HEK293 (cell line): ENCODE results near the gene ZNF436.

Experiments
- CTCF ChIP-seq: fragments of 450-650 bp; formaldehyde crosslinking; IDR thresholded peaks from 2 replicates; pipeline ENCODE4 v1.5.1; 2016; ENCODE audit warnings: missing biosample characterization, missing genetic modification characterization
- FEZF1 ChIP-seq: fragments of 450-650 bp; formaldehyde crosslinking; IDR thresholded peaks from 2 replicates; pipeline ENCODE4 v1.5.1; 2016; ENCODE audit warnings: missing biosample characterization, missing genetic modification characterization
- KLF16 ChIP-seq: fragments of 450-650 bp; formaldehyde crosslinking; IDR thresholded peaks from 2 replicates; pipeline ENCODE4 v1.5.1; 2017; ENCODE audit warnings: missing biosample characterization, missing genetic modification characterization
- KLF8 ChIP-seq: fragments of 450-650 bp; formaldehyde crosslinking; IDR thresholded peaks from 2 replicates; pipeline ENCODE4 v1.5.1; 2016; ENCODE audit warnings: missing biosample characterization, missing genetic modification characterization
- OVOL3 ChIP-seq: fragments of 450-650 bp; formaldehyde crosslinking; IDR thresholded peaks from 2 replicates; pipeline ENCODE4 v1.5.1; 2016; ENCODE audit warnings: missing biosample characterization, missing genetic modification characterization
- PRDM2 ChIP-seq: fragments of 450-650 bp; formaldehyde crosslinking; IDR thresholded peaks from 2 replicates; pipeline ENCODE4 v1.5.1; 2016; ENCODE audit warnings: missing biosample characterization, missing genetic modification characterization, borderline replicate concordance
- REPIN1 ChIP-seq: fragments of 450-650 bp; formaldehyde crosslinking; IDR thresholded peaks from 2 replicates; pipeline ENCODE4 v1.5.1; 2017; ENCODE audit warnings: missing biosample characterization, missing genetic modification characterization, low read depth
- SCRT1 ChIP-seq: fragments of 450-650 bp; formaldehyde crosslinking; IDR thresholded peaks from 2 replicates; pipeline ENCODE4 v1.5.1; 2016; ENCODE audit warnings: missing biosample characterization, missing genetic modification characterization, borderline replicate concordance
- SP7 ChIP-seq: fragments of 450-650 bp; formaldehyde crosslinking; IDR thresholded peaks from 2 replicates; pipeline ENCODE4 v1.5.1; 2016; ENCODE audit warnings: missing biosample characterization, missing genetic modification characterization
- ZBTB20 ChIP-seq: fragments of 450-650 bp; formaldehyde crosslinking; IDR thresholded peaks from 2 replicates; pipeline ENCODE4 v1.5.1; 2016; ENCODE audit warnings: missing biosample characterization, missing genetic modification characterization
- ZBTB44 ChIP-seq: fragments of 450-650 bp; IDR thresholded peaks from 2 replicates; pipeline ENCODE4 v1.5.1; 2018; ENCODE audit warnings: missing biosample characterization, mild to moderate bottlenecking, missing genetic modification characterization
- ZBTB7A ChIP-seq: fragments of 450-650 bp; formaldehyde crosslinking; IDR thresholded peaks from 2 replicates; pipeline ENCODE4 v1.5.1; 2016; ENCODE audit warnings: low read depth, missing biosample characterization, missing genetic modification characterization
- ZFHX2 ChIP-seq: fragments of 450-650 bp; formaldehyde crosslinking; conservative IDR thresholded peaks from 2 replicates; pipeline ENCODE4 v1.5.1; 2016; ENCODE audit warnings: missing biosample characterization, missing genetic modification characterization
- ZNF112 ChIP-seq: fragments of 450-650 bp; formaldehyde crosslinking; IDR thresholded peaks from 2 replicates; pipeline ENCODE4 v1.5.0; 2017; ENCODE audit warnings: missing biosample characterization, missing genetic modification characterization
- ZNF114 ChIP-seq: fragments of 450-650 bp; formaldehyde crosslinking; IDR thresholded peaks from 2 replicates; pipeline ENCODE4 v1.5.0; 2017; ENCODE audit warnings: missing biosample characterization, missing genetic modification characterization
- ZNF16 ChIP-seq: fragments of 450-650 bp; formaldehyde crosslinking; IDR thresholded peaks from 2 replicates; pipeline ENCODE4 v1.5.1; 2016; ENCODE audit warnings: low read depth, missing biosample characterization, missing genetic modification characterization
- ZNF221 ChIP-seq: fragments of 450-650 bp; formaldehyde crosslinking; IDR thresholded peaks from 2 replicates; pipeline ENCODE4 v1.5.1; 2017; ENCODE audit warnings: missing biosample characterization, missing genetic modification characterization, borderline replicate concordance
- ZNF341 ChIP-seq: fragments of 450-650 bp; formaldehyde crosslinking; IDR thresholded peaks from 2 replicates; pipeline ENCODE4; 2016; ENCODE audit warnings: low read depth, missing biosample characterization, missing genetic modification characterization
- ZNF404 ChIP-seq: fragments of 450-650 bp; formaldehyde crosslinking; IDR thresholded peaks from 2 replicates; pipeline ENCODE4 v1.5.1; 2017; ENCODE audit warnings: missing biosample characterization, missing genetic modification characterization
- ZNF548 ChIP-seq: fragments of 450-650 bp; formaldehyde crosslinking; IDR thresholded peaks from 2 replicates; pipeline ENCODE4 v1.5.1; 2016; ENCODE audit warnings: missing biosample characterization, missing genetic modification characterization
- ZNF707 ChIP-seq: fragments of 450-650 bp; formaldehyde crosslinking; IDR thresholded peaks from 2 replicates; pipeline ENCODE4 v1.5.1; 2016; ENCODE audit warnings: missing biosample characterization, missing genetic modification characterization
- ZNF76 ChIP-seq: fragments of 450-650 bp; formaldehyde crosslinking; IDR thresholded peaks from 2 replicates; pipeline ENCODE4; 2016; ENCODE audit warnings: low read depth, missing biosample characterization, missing genetic modification characterization, borderline replicate concordance
- ZNF768 ChIP-seq: fragments of 450-650 bp; formaldehyde crosslinking; IDR thresholded peaks from 2 replicates; pipeline ENCODE4 v1.5.1; 2018; ENCODE audit warnings: missing biosample characterization, mild to moderate bottlenecking, missing genetic modification characterization
- ZNF776 ChIP-seq: fragments of 450-650 bp; formaldehyde crosslinking; IDR thresholded peaks from 2 replicates; pipeline ENCODE4 v1.5.0; 2017; ENCODE audit warnings: missing biosample characterization, missing genetic modification characterization, borderline replicate concordance
- ZNF785 ChIP-seq: fragments of 450-650 bp; formaldehyde crosslinking; IDR thresholded peaks from 2 replicates; pipeline ENCODE4 v1.5.1; 2016; ENCODE audit warnings: missing biosample characterization, missing genetic modification characterization
- ZNF792 ChIP-seq: fragments of 450-650 bp; formaldehyde crosslinking; IDR thresholded peaks from 2 replicates; pipeline ENCODE4 v1.5.1; 2016; ENCODE audit warnings: missing biosample characterization, missing genetic modification characterization
- ZSCAN18 ChIP-seq: fragments of 450-650 bp; formaldehyde crosslinking; IDR thresholded peaks from 2 replicates; pipeline ENCODE4 v1.5.1; 2016; ENCODE audit warnings: missing biosample characterization, missing genetic modification characterization
- TF ChIP-seq, protein P1 (sequence below): IDR thresholded peaks from 2 replicates; pipeline ENCODE4 v1.6.1; 2011; ENCODE audit warnings: mild to moderate bottlenecking, low read depth, low read length, borderline replicate concordance

Gene ZNF436

DNA sequence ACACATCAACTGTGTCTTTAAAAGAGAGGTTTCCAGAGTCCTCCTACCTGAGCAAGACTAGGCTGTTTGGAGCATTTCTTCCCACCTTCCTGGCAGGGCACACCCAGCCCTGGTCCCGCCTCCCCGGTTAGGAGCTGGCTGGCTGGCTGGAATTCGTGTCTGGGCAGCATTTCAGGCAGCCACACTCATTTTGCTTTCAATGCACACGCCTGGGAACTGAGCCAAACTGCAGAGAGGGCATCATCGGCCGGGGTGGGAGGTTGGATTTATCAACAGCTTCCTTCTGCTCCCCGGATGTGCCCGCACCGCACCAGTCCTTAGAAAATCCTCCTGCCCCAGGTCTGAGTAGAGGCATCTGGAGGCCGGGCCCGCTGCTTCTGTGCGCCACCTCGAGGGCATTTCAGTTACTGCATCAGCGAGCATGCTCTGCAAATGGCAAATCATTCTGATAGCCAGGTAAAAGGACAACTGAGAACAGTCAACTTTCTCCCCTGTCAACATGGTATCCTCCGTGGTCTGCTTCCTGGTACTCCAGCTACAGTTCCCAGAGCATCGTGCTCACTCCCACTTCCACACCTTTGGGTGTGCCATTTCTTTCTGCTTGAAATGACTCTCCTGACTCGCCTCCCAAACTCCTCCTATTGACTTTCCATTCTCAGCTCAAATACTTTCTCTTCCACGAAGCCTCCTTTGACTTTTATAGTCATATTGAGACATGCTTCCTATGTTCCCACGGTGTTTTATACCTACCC lies 34.3 kb upstream of the ZNF436 start (continued):
- TF ChIP-seq ZNF114 (tag by site-specific recombination) (no peak), ZNF768 (no peak), ZNF404 (tag by site-specific recombination) (no peak), ZNF221 (tag by site-specific recombination) (no peak), ZNF548 (tag by site-specific recombination) (no peak), KLF8 (tag by site-specific recombination) (peak; percentile 45), ZSCAN18 (tag by site-specific recombination) (no peak), PRDM2 (tag by site-specific recombination) (no peak), ZNF707 (tag by site-specific recombination) (no peak), REPIN1 (no peak), ZBTB20 (tag by site-specific recombination) (peak; percentile 87), ZFHX2 (peak; percentile 32; the same call in 1 of the 2 replicates), OVOL3 (tag by site-specific recombination) (no peak), ZNF341 (tag by site-specific recombination) (peak; percentile 98), ZNF16 (tag by site-specific recombination) (no peak), ZBTB44 (tag by site-specific recombination) (peak; percentile 98), ZNF792 (tag by site-specific recombination) (no peak), ZNF112 (tag by site-specific recombination) (no peak), ZNF776 (tag by site-specific recombination) (no peak), SCRT1 (tag by site-specific recombination) (no peak), KLF16 (tag by site-specific recombination) (peak; percentile 18; the same call in 1 of the 2 replicates), SP7 (peak; percentile 85), CTCF (tag by site-specific recombination) (peak; percentile 96), ZNF76 (tag by site-specific recombination) (no peak), ZBTB7A (tag by site-specific recombination) (no peak), ZNF785 (tag by site-specific recombination) (no peak), FEZF1 (tag by site-specific recombination) (0 out of 2 replicates have a peak, but pooled peaks have one; percentile 35)
- TF ChIP-seq, protein P1, sequence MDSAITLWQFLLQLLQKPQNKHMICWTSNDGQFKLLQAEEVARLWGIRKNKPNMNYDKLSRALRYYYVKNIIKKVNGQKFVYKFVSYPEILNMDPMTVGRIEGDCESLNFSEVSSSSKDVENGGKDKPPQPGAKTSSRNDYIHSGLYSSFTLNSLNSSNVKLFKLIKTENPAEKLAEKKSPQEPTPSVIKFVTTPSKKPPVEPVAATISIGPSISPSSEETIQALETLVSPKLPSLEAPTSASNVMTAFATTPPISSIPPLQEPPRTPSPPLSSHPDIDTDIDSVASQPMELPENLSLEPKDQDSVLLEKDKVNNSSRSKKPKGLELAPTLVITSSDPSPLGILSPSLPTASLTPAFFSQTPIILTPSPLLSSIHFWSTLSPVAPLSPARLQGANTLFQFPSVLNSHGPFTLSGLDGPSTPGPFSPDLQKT: no peak
